K562 (cell line): ENCODE results near the gene ABCA4. TPM values are rescaled to one million over a fixed set of nuclear protein-coding genes. Genes with fewer than 3 reads are reported as not detected.

Experiments used
- ATAC-seq: fragments of 200-7000 bp; cut with Tn5 transposase; 3 replicates; pipeline ENCODE4 v1.9.1; 2020; ENCODE audit warnings: moderate library complexity
- BruUV-seq: library from RNA; stranded (reverse); fragments of 400-500 nt; replicated peaks from 2 replicates; lab custom pipeline; 2021; lab: Mats Ljungman, UMichigan
- CTCF ChIA-PET: fragments of 300-600 bp; formaldehyde crosslinking; extraction: SDS; loops from one replicate; lab custom pipeline; 2021; ENCODE audit warnings: low intra/inter-chr PET ratio; lab: Yijun Ruan, JAX
- POLR2A ChIA-PET: fragments of 300-600, 350-650 bp; sonication (Branson Sonifier 250); formaldehyde crosslinking; extraction: SDS; loops from one replicate; lab custom pipeline; 2021; ENCODE audit warnings: antibody characterized with exemption, inconsistent platforms; lab: Yijun Ruan, JAX
- DNase-seq, 4 experiments: peaks; one replicate each; pipeline versions ENCODE4 v3.0.0 to v3.0.0-alpha.2; 2011 to 2018; ENCODE audit warnings: low spot score in 3 of 4, mixed read lengths in 3 of 4; ENCODE audit errors: extremely low read depth in 1 of 4
- FAIRE-seq: peaks from 2 replicates; lab custom pipeline; 2011; peaks lifted over from hg19 to GRCh38; lab: Jason Lieb, UNC
- H2AFZ ChIP-seq: 2 replicates; pipeline ENCODE4 v1.6.0; 2011; ENCODE audit warnings: low read depth, low read length, control low read depth, inconsistent platforms
- H3K27ac ChIP-seq: fragments of 200-600 bp; 3 replicates; pipeline ENCODE4 v1.8.0; 2011; ENCODE audit warnings: low read depth, mild to moderate bottlenecking, control low read depth, inconsistent platforms, low read length, moderate library complexity, mixed read lengths; ENCODE audit errors: extremely low read depth
- H3K27me3 ChIP-seq, 2 experiments: fragments of 300-600 bp in 1 of 2; 2 replicates in 1 of 2; 3 replicates in 1 of 2; pipeline versions ENCODE4 v1.6.0 to v1.8.0; 2011; ENCODE audit warnings: inconsistent platforms in 2 of 2, low read length in 2 of 2, mild to moderate bottlenecking in 1 of 2, mixed read lengths in 1 of 2, moderate library complexity in 1 of 2; ENCODE audit not compliant: control insufficient read depth in 2 of 2, insufficient read depth in 2 of 2
- H3K36me3 ChIP-seq: fragments of 300-600 bp; 3 replicates; pipeline ENCODE4 v1.8.0; 2011; ENCODE audit warnings: mild to moderate bottlenecking, low read length, inconsistent platforms; ENCODE audit not compliant: control insufficient read depth, insufficient read depth
- H3K4me1 ChIP-seq, 2 experiments: fragments of 200-600 bp in 1 of 2; replicated peaks in 1 of 2; 2 replicates in 1 of 2; 3 replicates in 1 of 2; pipeline versions ENCODE4 v1.5.1 to v1.8.0; 2011; ENCODE audit warnings: inconsistent platforms in 2 of 2, low read length in 2 of 2, mild to moderate bottlenecking in 1 of 2, mixed read lengths in 1 of 2, moderate library complexity in 1 of 2; ENCODE audit not compliant: control insufficient read depth in 2 of 2, insufficient read depth in 2 of 2
- H3K4me2 ChIP-seq: 2 replicates; pipeline ENCODE4 v1.6.1; 2011; ENCODE audit warnings: low read length, control low read depth, inconsistent platforms, mixed read lengths; ENCODE audit not compliant: insufficient read depth
- H3K4me3 ChIP-seq: fragments of 200-600 bp; sonication (generic), shearing (Covaris generic); 2 replicates; pipeline ENCODE4 v1.5.1; 2016; ENCODE audit warnings: control low read depth, inconsistent platforms
- H3K79me2 ChIP-seq: fragments of 200-600 bp; 3 replicates; pipeline ENCODE4 v1.8.0; 2011; ENCODE audit warnings: low read length, inconsistent platforms; ENCODE audit not compliant: control insufficient read depth, insufficient read depth
- H3K9ac ChIP-seq, 2 experiments: 2 replicates each; pipeline versions ENCODE4 v1.6.0 to v1.6.1; 2011; ENCODE audit warnings: low read depth in 2 of 2, low read length in 2 of 2, control low read depth in 1 of 2, inconsistent platforms in 1 of 2, mild to moderate bottlenecking in 1 of 2, mixed read lengths in 1 of 2; ENCODE audit not compliant: insufficient read depth in 1 of 2
- H3K9me1 ChIP-seq: one replicate; pipeline ENCODE4 v1.6.0; 2011; ENCODE audit warnings: inconsistent platforms, mild to moderate bottlenecking, low read length, moderate library complexity; ENCODE audit not compliant: control insufficient read depth, insufficient read depth
- H3K9me3 ChIP-seq: replicated peaks from 2 replicates; pipeline ENCODE4 v1.5.1; 2011; ENCODE audit warnings: low read depth, low read length, inconsistent platforms; ENCODE audit not compliant: control insufficient read depth, insufficient read depth
- H4K20me1 ChIP-seq: replicated peaks from 2 replicates; pipeline ENCODE4 v1.6.1; 2011; ENCODE audit warnings: low read length, inconsistent platforms, mixed read lengths; ENCODE audit not compliant: control insufficient read depth, insufficient read depth
- CREBBP ChIP-seq: IDR thresholded peaks from one replicate; pipeline ENCODE4 v1.6.1; 2012; ENCODE audit warnings: low read depth, mild to moderate bottlenecking, control low read depth, inconsistent platforms, low read length
- KAT8 ChIP-seq: fragments of 450-650 bp; IDR thresholded peaks from 2 replicates; pipeline ENCODE4 v1.6.1; 2016; ENCODE audit warnings: low read depth, mild to moderate bottlenecking
- NR1H2 ChIP-seq: sonication (generic); formaldehyde crosslinking; IDR thresholded peaks from 2 replicates; pipeline ENCODE4 v1.4.0; 2020; ENCODE audit warnings: mild to moderate bottlenecking, missing genetic modification reagents
- RAD51 ChIP-seq: fragments of 450-650 bp; IDR thresholded peaks from 2 replicates; pipeline ENCODE4 v1.7.1; 2016; ENCODE audit warnings: low read depth, mild to moderate bottlenecking, borderline replicate concordance
- SNRNP70 ChIP-seq: fragments of 200-400 bp; formaldehyde crosslinking; optimal IDR thresholded peaks from 2 replicates; pipeline ENCODE3; 2017; ENCODE audit warnings: low read depth, low read length
- TCF3 ChIP-seq: sonication (generic); formaldehyde crosslinking; IDR thresholded peaks from 2 replicates; pipeline ENCODE4 v1.4.0; 2020; ENCODE audit warnings: mild to moderate bottlenecking, missing genetic modification reagents
- USF2 ChIP-seq: sonication (generic); formaldehyde crosslinking; IDR thresholded peaks from 2 replicates; pipeline ENCODE4 v1.5.0; 2020; ENCODE audit warnings: missing genetic modification reagents
- ZNF165 ChIP-seq: fragments of 250-450 bp; sonication (Bioruptor Pico); IDR thresholded peaks from 2 replicates; pipeline ENCODE4 v1.4.0; 2020; ENCODE audit warnings: borderline replicate concordance
- ZNF431 ChIP-seq: sonication (generic); formaldehyde crosslinking; IDR thresholded peaks from 2 replicates; pipeline ENCODE4 v1.8.0; 2022; ENCODE audit warnings: mild to moderate bottlenecking, missing genetic modification reagents
- ZNF75A ChIP-seq: fragments of 450-650 bp; formaldehyde crosslinking; IDR thresholded peaks from 2 replicates; pipeline ENCODE4 v1.4.0; 2020; ENCODE audit warnings: mild to moderate bottlenecking
- WGBS: fragments of 100-300 bp; shearing (Covaris generic); methylation state at CpG from one replicate; pipeline ENCODE4 v1.1.6; 2016; ENCODE audit warnings: low coverage, mixed read lengths; ENCODE audit not compliant: insufficient coverage; ENCODE audit errors: missing lambda C conversion rate; 5-methylcytosine and 5-hydroxymethylcytosine counted together
- in situ Hi-C: fragments of 300-500 bp; cut with MboI; formaldehyde crosslinking; loops from 4 replicates; pipeline ENCODE4 v1.15.0; 2018; ENCODE audit warnings: inconsistent platforms, mixed read lengths
- intact Hi-C: fragments of 100-400 bp; cut with micrococcal nuclease; formaldehyde crosslinking; loops from 2 replicates; pipeline ENCODE4 v1.14.2; 2022
- polyA plus RNA-seq, 8 experiments: library from polyadenylated mRNA; depleted of rRNA in 4 of 8; stranded (reverse) in 5 of 8; unstranded in 3 of 8; fragments of >200 nt; fragmentation: Nextera tagmentation in 2 of 8; fragmentation: Illumina TruSeq in 1 of 8; extraction: Ambion mirVana in 2 of 8; extraction: Trizol in 1 of 8; gene quantifications; 2 replicates each; pipeline versions ENCODE4 v1.2.1 to v1.2.3, GENCODE V29; 2011 to 2014; ENCODE audit warnings: inconsistent platforms in 1 of 8, missing spikeins in 1 of 8
- total RNA-seq, 7 experiments: library from RNA; depleted of rRNA in 6 of 7; stranded (reverse); fragments of >200 nt in 6 of 7; fragmentation: Illumina TruSeq in 2 of 7; extraction: Trizol in 2 of 7; gene quantifications; 2 replicates each; pipeline versions ENCODE4 v1.2.1 to v1.2.3, GENCODE V29; 2011 to 2021; ENCODE audit warnings: low replicate concordance in 1 of 7
- TF ChIP-seq, protein P1 (sequence below), 2 experiments: IDR thresholded peaks; 2 replicates each; pipeline ENCODE4 v1.6.1; 2011; ENCODE audit warnings: borderline replicate concordance in 1 of 2, control low read depth in 1 of 2, low read depth in 1 of 2, low read length in 1 of 2, mild to moderate bottlenecking in 1 of 2, mixed read lengths in 1 of 2, moderate library complexity in 1 of 2; ENCODE audit not compliant: insufficient read depth in 1 of 2, insufficient read length in 1 of 2, poor library complexity in 1 of 2, severe bottlenecking in 1 of 2; ENCODE audit errors: extremely low read depth in 1 of 2

ABCA4 gene
- total and polyA plus RNA-seq, 9 of the 15 experiments (the other 6 are each of a cell fraction or from before 2014, with no cell fraction given), result 0.01 to 0.04 TPM; not detected in 7

DNA sequence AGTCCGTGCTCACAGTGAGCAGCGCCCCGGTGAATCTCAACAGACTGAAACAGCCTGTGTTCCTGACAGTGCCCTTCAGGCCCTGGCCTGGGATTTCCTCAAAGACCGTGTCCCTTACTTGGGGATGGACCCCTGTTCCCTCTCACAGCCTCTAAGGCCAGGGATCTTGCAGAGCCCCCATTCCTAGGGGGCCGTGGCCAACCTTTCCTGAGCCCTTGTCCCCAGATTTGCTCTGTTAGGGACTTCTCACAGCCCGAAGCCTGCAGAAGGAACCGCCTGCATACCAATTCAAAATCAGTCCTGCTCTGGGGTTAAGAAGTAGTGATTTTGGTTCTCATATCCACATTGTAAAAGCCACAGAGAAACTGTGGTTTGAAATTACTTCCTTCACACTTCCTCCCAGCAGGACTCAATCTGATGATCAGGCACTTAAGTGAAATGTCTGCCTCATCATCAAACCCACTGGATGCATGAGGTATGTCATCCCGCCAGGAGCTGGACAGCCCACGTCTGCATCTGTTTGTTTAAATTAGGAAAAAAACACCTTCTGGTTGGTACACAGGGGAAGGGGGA, 14.9 kb downstream of the ABCA4 start:
- intact Hi-C loops, result no loop called here
- Histone ChIP-seq H3K79me2 (no peaks in the 10 kb centered on the region), H4K20me1 (peaks cover 7% of the 10 kb centered on the region; the same call in 1 of the 2 replicates), H3K9me1 (no peaks in the 10 kb centered on the region), H3K36me3 (no peaks in the 10 kb centered on the region), H3K4me2 (no peak overlapping the region), H3K9me3 (no peaks in the 10 kb centered on the region), H3K4me1 (no peaks in the 10 kb centered on the region), H3K27me3 (peaks cover 12 to 66% of the 10 kb centered on the region in 2 experiments), H3K4me3 (no peak overlapping the region), H2AFZ (no peak overlapping the region), H3K27ac (no peak overlapping the region), H3K9ac (no peak overlapping the region)
- in situ Hi-C loops, result no loop called here
- 2% methylated on average over 9 of the region's 9 CpGs for WGBS
- no peak for TF ChIP-seq CREBBP
- no peak for TF ChIP-seq ZNF75A (CRISPR knock-in tag)
- TF ChIP-seq ZNF431 (CRISPR knock-in tag), result no peak
- no peak for TF ChIP-seq TCF3 (CRISPR knock-in tag)
- TF ChIP-seq KAT8, result no peak
- no peak for TF ChIP-seq USF2
- no peak for TF ChIP-seq ZNF165 (CRISPR knock-in tag)
- no peak for TF ChIP-seq NR1H2 (CRISPR knock-in tag)
- no peak for TF ChIP-seq SNRNP70
- TF ChIP-seq, protein P1, sequence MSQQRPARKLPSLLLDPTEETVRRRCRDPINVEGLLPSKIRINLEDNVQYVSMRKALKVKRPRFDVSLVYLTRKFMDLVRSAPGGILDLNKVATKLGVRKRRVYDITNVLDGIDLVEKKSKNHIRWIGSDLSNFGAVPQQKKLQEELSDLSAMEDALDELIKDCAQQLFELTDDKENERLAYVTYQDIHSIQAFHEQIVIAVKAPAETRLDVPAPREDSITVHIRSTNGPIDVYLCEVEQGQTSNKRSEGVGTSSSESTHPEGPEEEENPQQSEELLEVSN (IDR thresholded peaks at IDR 0.05; ENCODE audit: borderline replicate concordance in 1 of 2, extremely low read depth in 1 of 2, insufficient read depth in 1 of 2, insufficient read length in 1 of 2, low read depth in 1 of 2, low read length in 1 of 2, poor library complexity in 1 of 2, severe bottlenecking in 1 of 2), result no peak
- TF ChIP-seq RAD51, result no peak
- ChIA-PET POLR2A (no interaction called here), CTCF (no interaction called here)
- FAIRE-seq (no peak), DNase-seq (no peak), ATAC-seq (no peak)
- no TSS peak for BruUV-seq
